IMR-90 (cell line): ENCODE data around the gene C5. TPM values are rescaled to one million over a fixed set of nuclear protein-coding genes. Genes with fewer than 3 reads are reported as not detected.

Experiments used
- ATAC-seq: fragments of 200-7000 bp; cut with Tn5 transposase; 2 replicates; pipeline ENCODE4 v1.9.1; 2020; ENCODE audit warnings: low read depth, mild to moderate bottlenecking, moderate library complexity
- BruUV-seq: library from RNA; stranded (reverse); fragments of 400-500 nt; replicated peaks from 2 replicates; lab custom pipeline; 2021; lab: Mats Ljungman, UMichigan
- CTCF ChIA-PET: fragments of 300-600 bp; formaldehyde crosslinking; extraction: SDS; loops from one replicate; lab custom pipeline; 2021; ENCODE audit warnings: antibody characterized with exemption; lab: Yijun Ruan, JAX
- POLR2A ChIA-PET: fragments of 300-600 bp; sonication (Branson Sonifier 250); formaldehyde crosslinking; loops from one replicate; lab custom pipeline; 2022; ENCODE audit warnings: antibody characterized with exemption; ENCODE audit not compliant: unreplicated experiment; lab: Charles Lee
- DNase-seq: peaks from one replicate; pipeline ENCODE4 v3.0.0; 2013
- H2AFZ ChIP-seq: replicated peaks from 2 replicates; pipeline ENCODE3; 2013; ENCODE audit warnings: low read length, mild to moderate bottlenecking; ENCODE audit not compliant: poor library complexity
- H2AK5ac ChIP-seq: 2 replicates; pipeline ENCODE4 v1.6.1; 2013; ENCODE audit warnings: low read depth, low read length, inconsistent platforms
- H2AK9ac ChIP-seq: replicated peaks from 2 replicates; pipeline ENCODE3; 2013; ENCODE audit warnings: mild to moderate bottlenecking, low read depth, low read length, moderate library complexity; ENCODE audit not compliant: poor library complexity
- H2BK120ac ChIP-seq: 2 replicates; pipeline ENCODE4 v1.6.1; 2013; ENCODE audit warnings: low read depth, low read length, inconsistent platforms
- H2BK15ac ChIP-seq: 3 replicates; pipeline ENCODE4 v1.6.1; 2013; ENCODE audit warnings: low read depth, low read length, inconsistent platforms
- H2BK20ac ChIP-seq: 2 replicates; pipeline ENCODE4 v1.6.1; 2013; ENCODE audit warnings: low read depth, mild to moderate bottlenecking, inconsistent platforms, low read length, moderate library complexity
- H2BK5ac ChIP-seq: 2 replicates; pipeline ENCODE4 v1.6.1; 2013; ENCODE audit warnings: mild to moderate bottlenecking, low read depth, low read length, inconsistent platforms; ENCODE audit not compliant: poor library complexity, severe bottlenecking
- H3K14ac ChIP-seq: replicated peaks from 2 replicates; pipeline ENCODE4 v1.6.1; 2013; ENCODE audit warnings: low read depth, low read length, inconsistent platforms
- H3K18ac ChIP-seq: 2 replicates; pipeline ENCODE4 v1.6.1; 2013; ENCODE audit warnings: low read depth, low read length, control low read depth
- H3K23ac ChIP-seq: 2 replicates; pipeline ENCODE4 v1.6.1; 2013; ENCODE audit warnings: low read depth, low read length, inconsistent platforms
- H3K27ac ChIP-seq: 2 replicates; pipeline ENCODE4 v1.5.1; 2013; ENCODE audit warnings: mild to moderate bottlenecking, control low read depth, low read length; ENCODE audit not compliant: insufficient read depth
- H3K27me3 ChIP-seq: 2 replicates; pipeline ENCODE4 v1.6.1; 2013; ENCODE audit warnings: low read length; ENCODE audit not compliant: control insufficient read depth, insufficient read depth
- H3K36me3 ChIP-seq: 2 replicates; pipeline ENCODE4 v1.6.1; 2013; ENCODE audit warnings: low read length, mixed read lengths; ENCODE audit not compliant: control insufficient read depth, insufficient read depth
- H3K4ac ChIP-seq: 2 replicates; pipeline ENCODE4 v1.6.1; 2013; ENCODE audit warnings: low read depth, low read length, inconsistent platforms
- H3K4me1 ChIP-seq: 2 replicates; pipeline ENCODE4 v1.6.1; 2013; ENCODE audit warnings: low read length, mixed read lengths; ENCODE audit not compliant: control insufficient read depth, insufficient read depth
- H3K4me2 ChIP-seq: 2 replicates; pipeline ENCODE4 v1.6.1; 2013; ENCODE audit warnings: low read depth, mild to moderate bottlenecking, control low read depth, low read length, moderate library complexity
- H3K4me3 ChIP-seq: 2 replicates; pipeline ENCODE4 v1.5.1; 2013; ENCODE audit warnings: low read depth, mild to moderate bottlenecking, control low read depth, low read length, moderate library complexity; ENCODE audit not compliant: insufficient read depth
- H3K56ac ChIP-seq: 2 replicates; pipeline ENCODE4 v1.6.1; 2013; ENCODE audit warnings: low read length, inconsistent platforms; ENCODE audit not compliant: insufficient read depth; ENCODE audit errors: extremely low read depth
- H3K79me1 ChIP-seq, 2 experiments: 2 replicates each; pipeline ENCODE4 v1.6.1; 2013; ENCODE audit warnings: low read length in 2 of 2, inconsistent platforms in 1 of 2, low read depth in 1 of 2
- H3K9ac ChIP-seq: 2 replicates; pipeline ENCODE4 v1.6.1; 2013; ENCODE audit warnings: low read depth, low read length, control low read depth
- H3K9me1 ChIP-seq: 2 replicates; pipeline ENCODE4 v1.6.1; 2013; ENCODE audit warnings: low read length, inconsistent platforms; ENCODE audit not compliant: insufficient read depth
- H3K9me3 ChIP-seq: 2 replicates; pipeline ENCODE4 v1.6.1; 2013; ENCODE audit warnings: low read length; ENCODE audit not compliant: control insufficient read depth, insufficient read depth
- H4K20me1 ChIP-seq: 2 replicates; pipeline ENCODE4 v1.6.1; 2013; ENCODE audit warnings: low read length, inconsistent platforms; ENCODE audit not compliant: insufficient read depth
- H4K5ac ChIP-seq: 2 replicates; pipeline ENCODE4 v1.6.1; 2013; ENCODE audit warnings: mild to moderate bottlenecking, low read depth, low read length, control low read depth
- H4K8ac ChIP-seq, 2 experiments: 2 replicates each; pipeline ENCODE4 v1.6.1; 2013; ENCODE audit warnings: low read depth in 2 of 2, low read length in 2 of 2, control low read depth in 1 of 2, inconsistent platforms in 1 of 2
- H4K91ac ChIP-seq: 2 replicates; pipeline ENCODE4 v1.6.1; 2013; ENCODE audit warnings: low read depth, low read length, inconsistent platforms; ENCODE audit not compliant: insufficient read depth
- CEBPB ChIP-seq: IDR thresholded peaks from 2 replicates; pipeline ENCODE4 v1.6.1; 2012; ENCODE audit warnings: low read depth, low read length, improper control_type of control experiment
- FOS ChIP-seq: fragments of 150-350 bp; IDR thresholded peaks from 2 replicates; pipeline ENCODE4 v1.6.1; 2016; ENCODE audit warnings: low read depth, low read length
- WGBS, 2 experiments: methylation state at CpG; one replicate each; pipeline versions ENCODE4 v1.1.5 to v1.1.7; 2013; ENCODE audit warnings: missing lambda C conversion rate in 2 of 2; ENCODE audit not compliant: insufficient read length in 1 of 2; ENCODE audit errors: extremely low coverage in 2 of 2; 5-methylcytosine and 5-hydroxymethylcytosine counted together
- dilution Hi-C: fragments of 300-500 bp; cut with HindIII; formaldehyde crosslinking; loops from one replicate; pipeline ENCODE4 v1.14.3; 2018; ENCODE audit warnings: low sequenced_read_pairs; ENCODE audit not compliant: unreplicated experiment
- in situ Hi-C: fragments of 300-500 bp; cut with MboI; formaldehyde crosslinking; loops from 3 replicates; pipeline ENCODE4 v1.14.3; 2019; ENCODE audit warnings: low sequenced_read_pairs, inconsistent platforms, mixed read lengths
- intact Hi-C: fragments of 100-400 bp; cut with micrococcal nuclease; formaldehyde crosslinking; loops from 2 replicates; pipeline ENCODE4 v1.10.0; 2022
- polyA plus RNA-seq, 3 experiments: library from polyadenylated mRNA; depleted of rRNA; stranded (reverse); fragments of >200 nt; gene quantifications; 2 replicates each; pipeline ENCODE4 v1.2.3, GENCODE V29; 2012; ENCODE audit warnings: low replicate concordance in 1 of 3
- total RNA-seq: library from RNA; depleted of rRNA; stranded (reverse); fragments of >200 nt; gene quantifications from 2 replicates; pipeline ENCODE4 v1.2.3, GENCODE V29; 2012

The C5 gene
- total and polyA plus RNA-seq, 2 of the 4 experiments (the other 2 are of a cell fraction): 1.5 to 2.3 TPM

GRCh38 chr9:120956862-120957261 lies 93.2 kb downstream of the C5 start:
- Histone ChIP-seq H3K36me3 (no peaks in the 10 kb centered on the region), H4K20me1 (no peaks in the 10 kb centered on the region)
- dilution Hi-C loops: no loop called here

More at GRCh38 chr9:120956862-120957261, 93.2 kb downstream of the C5 start:
- H3K56ac ChIP-seq: no peak overlapping the region
- H3K9me3 ChIP-seq: no peaks in the 10 kb centered on the region
- H3K4me2 ChIP-seq: no peak overlapping the region
- H2AK5ac ChIP-seq: no peak overlapping the region
- in situ Hi-C loops: no loop called here
- intact Hi-C loops: no loop called here
- POLR2A ChIA-PET: no interaction called here
- DNase-seq (no peak), ATAC-seq (no peak)
- H2BK15ac ChIP-seq: no peak overlapping the region
- H2AK9ac ChIP-seq: no peak overlapping the region
- H3K18ac ChIP-seq: no peak overlapping the region
- no peaks in the 10 kb centered on the region for H3K27me3 ChIP-seq
- peak; percentile 55; the same call in 1 of the 2 replicates for TF ChIP-seq CEBPB
- no peak for TF ChIP-seq FOS
- no peak overlapping the region for H3K4ac ChIP-seq
- no peaks in the 10 kb centered on the region for H3K9me1 ChIP-seq
- no CpG with 5 or more reads among the region's 3 CpGs for WGBS, 2 experiments
- BruUV-seq: no TSS peak
- H3K4me3 ChIP-seq: no peak overlapping the region
- H4K91ac ChIP-seq: no peak overlapping the region
- H3K23ac ChIP-seq: no peak overlapping the region
- H4K8ac ChIP-seq: no peak overlapping the region
- no peak overlapping the region for H2BK20ac ChIP-seq
- H3K9ac ChIP-seq: no peak overlapping the region
- CTCF ChIA-PET: interaction anchor here (1.4 kb wide), 1 partner anchor 25 kb away, joined by 4 read pairs; no protein-coding TSS in a partner anchor
- H2AFZ ChIP-seq: no peak overlapping the region
- no peaks in the 10 kb centered on the region for H3K79me1 ChIP-seq
- H2BK120ac ChIP-seq: no peak overlapping the region
- no peak overlapping the region for H3K14ac ChIP-seq
- no peak overlapping the region for H2BK5ac ChIP-seq
- no peak overlapping the region for H4K5ac ChIP-seq
- H3K4me1 ChIP-seq: no peaks in the 10 kb centered on the region
- no peak overlapping the region for H3K27ac ChIP-seq
